Measurements from ENCODE around the gene LRRC28. TPM values are rescaled to one million over a fixed set of nuclear protein-coding genes. Genes with fewer than 3 reads are reported as not detected.

Gene LRRC28
- total and polyA plus RNA-seq, 12 donors = 3.0 to 31.9 (median 22.5) TPM

- H3K9me3 ChIP-seq = no peaks in the 10 kb centered on the region
- intact Hi-C loops (cut with DNase I) = no loop called here
- H3K27me3 ChIP-seq = no peaks in the 10 kb centered on the region
- ATAC-seq = no peak
- no peak overlapping the region for H3K4me3 ChIP-seq
- peaks cover 0 to 6% (median 0%) of the 10 kb centered on the region in 9 donors for H3K4me1 ChIP-seq
- H3K36me3 ChIP-seq = peaks cover 0 to 5% (median 0%) of the 10 kb centered on the region in 9 donors
- no peak overlapping the region for H3K27ac ChIP-seq
- no peak for DNase-seq
- TF ChIP-seq, protein P1, sequence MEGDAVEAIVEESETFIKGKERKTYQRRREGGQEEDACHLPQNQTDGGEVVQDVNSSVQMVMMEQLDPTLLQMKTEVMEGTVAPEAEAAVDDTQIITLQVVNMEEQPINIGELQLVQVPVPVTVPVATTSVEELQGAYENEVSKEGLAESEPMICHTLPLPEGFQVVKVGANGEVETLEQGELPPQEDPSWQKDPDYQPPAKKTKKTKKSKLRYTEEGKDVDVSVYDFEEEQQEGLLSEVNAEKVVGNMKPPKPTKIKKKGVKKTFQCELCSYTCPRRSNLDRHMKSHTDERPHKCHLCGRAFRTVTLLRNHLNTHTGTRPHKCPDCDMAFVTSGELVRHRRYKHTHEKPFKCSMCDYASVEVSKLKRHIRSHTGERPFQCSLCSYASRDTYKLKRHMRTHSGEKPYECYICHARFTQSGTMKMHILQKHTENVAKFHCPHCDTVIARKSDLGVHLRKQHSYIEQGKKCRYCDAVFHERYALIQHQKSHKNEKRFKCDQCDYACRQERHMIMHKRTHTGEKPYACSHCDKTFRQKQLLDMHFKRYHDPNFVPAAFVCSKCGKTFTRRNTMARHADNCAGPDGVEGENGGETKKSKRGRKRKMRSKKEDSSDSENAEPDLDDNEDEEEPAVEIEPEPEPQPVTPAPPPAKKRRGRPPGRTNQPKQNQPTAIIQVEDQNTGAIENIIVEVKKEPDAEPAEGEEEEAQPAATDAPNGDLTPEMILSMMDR (IDR thresholded peaks at IDR 0.05) = no peak
These were observed 82.1 kb downstream of the LRRC28 start for GRCh38 chr15:99333413-99333812.

DNA sequence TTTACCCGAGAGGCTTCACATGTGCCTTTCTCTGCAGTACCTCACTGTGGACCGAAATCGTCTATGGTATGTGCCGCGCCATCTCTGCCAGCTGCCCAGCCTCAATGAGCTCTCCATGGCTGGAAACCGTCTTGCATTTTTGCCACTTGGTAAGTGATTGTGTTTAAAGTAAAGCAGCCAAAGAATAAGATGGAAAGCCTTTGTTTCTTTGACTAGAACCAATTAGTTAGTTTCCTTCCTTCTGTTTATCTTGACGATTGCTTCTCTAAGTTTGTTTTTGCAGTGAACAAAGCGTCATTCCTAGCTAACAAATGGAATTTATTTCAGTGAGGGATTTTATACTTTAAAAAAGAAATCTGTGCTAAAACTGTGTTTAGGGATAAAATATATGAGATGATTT, 82.7 kb downstream of the LRRC28 start:
- ATAC-seq = no peak
- no peak for DNase-seq
- TF ChIP-seq, protein P1 (IDR thresholded peaks at IDR 0.05) = no peak
- Histone ChIP-seq H3K4me3 (no peak overlapping the region), H3K4me1 (peaks cover 0 to 6% (median 0%) of the 10 kb centered on the region in 9 donors), H3K36me3 (peaks cover 0 to 5% (median 0%) of the 10 kb centered on the region in 9 donors), H3K27ac (no peak overlapping the region), H3K27me3 (no peaks in the 10 kb centered on the region), H3K9me3 (no peaks in the 10 kb centered on the region)
- WGBS, 2 donors = 83 to 88% methylated on average over 8 of the region's 8 CpGs
- intact Hi-C loops (cut with DNase I) = no loop called here

DNA sequence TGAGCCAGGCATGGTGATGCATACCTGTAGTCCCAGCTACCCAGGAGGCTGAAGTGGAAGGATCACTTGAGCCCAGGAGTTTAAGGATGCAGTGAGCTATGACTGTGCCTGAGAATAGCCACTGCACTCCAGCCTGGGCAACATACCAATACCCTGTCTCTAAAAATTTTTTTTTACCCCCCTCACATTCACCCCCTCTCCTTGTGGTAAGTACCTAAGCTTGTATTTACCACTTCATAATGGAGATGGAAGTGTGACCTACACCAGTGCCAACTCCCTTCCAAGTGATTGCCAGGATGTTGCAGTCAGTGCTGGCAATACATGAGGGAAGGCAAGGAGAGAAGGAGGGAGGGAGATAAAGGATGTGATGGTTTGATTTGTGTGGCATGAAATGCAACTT, 84.2 kb downstream of the LRRC28 start:
- no peak overlapping the region for H3K27ac ChIP-seq
- TF ChIP-seq, protein P1 (IDR thresholded peaks at IDR 0.05) = no peak
- H3K27me3 ChIP-seq = no peaks in the 10 kb centered on the region
- H3K36me3 ChIP-seq = peaks cover 0 to 5% (median 0%) of the 10 kb centered on the region in 9 donors
- no peaks in the 10 kb centered on the region for H3K9me3 ChIP-seq
- intact Hi-C loops (cut with DNase I) = loop anchor here in 1 of 10 donors (5.0 kb wide), 1 partner anchor 48 kb away; no protein-coding TSS in a partner anchor
- H3K4me1 ChIP-seq = peaks cover 0 to 16% (median 0%) of the 10 kb centered on the region in 9 donors
- H3K4me3 ChIP-seq = no peak overlapping the region
- DNase-seq = peak in 1 of 2 donors; percentile 9
- ATAC-seq = peak in 6 of 8 donors; percentile 52 to 96 (median 74)

DNA sequence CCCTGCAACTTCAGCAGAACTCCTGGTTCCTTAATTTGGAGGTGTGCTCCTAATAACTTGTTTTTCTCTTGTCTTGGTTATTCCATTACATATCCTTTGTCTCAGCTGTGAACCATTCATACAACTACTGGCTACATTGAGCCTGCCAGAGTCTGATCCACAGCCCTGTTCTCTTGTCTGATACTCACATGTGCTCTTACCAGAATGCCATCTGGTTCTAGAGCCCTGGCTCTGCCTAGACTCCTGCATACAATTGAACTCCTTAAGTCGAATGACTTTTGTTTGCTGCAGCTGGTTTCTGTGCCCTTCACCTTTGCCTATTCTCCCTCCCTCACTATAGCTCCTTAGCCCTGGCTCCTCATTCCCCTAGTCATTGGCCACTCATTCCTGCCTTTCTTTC, 85.5 kb downstream of the LRRC28 start:
- ATAC-seq (no peak), DNase-seq (no peak)
- intact Hi-C loops (cut with DNase I) = loop anchor here in 1 of 10 donors (5.0 kb wide), 1 partner anchor 49 kb away; no protein-coding TSS in a partner anchor
- TF ChIP-seq, protein P1 (IDR thresholded peaks at IDR 0.05) = no peak
- Histone ChIP-seq H3K4me3 (no peak overlapping the region), H3K36me3 (peaks cover 0 to 5% (median 0%) of the 10 kb centered on the region in 9 donors), H3K27ac (no peak overlapping the region), H3K27me3 (no peaks in the 10 kb centered on the region), H3K4me1 (peaks cover 0 to 16% (median 0%) of the 10 kb centered on the region in 9 donors), H3K9me3 (no peaks in the 10 kb centered on the region)
- WGBS, 2 donors = 90 to 91% methylated on average over 1 of the region's 1 CpG
